KOPT-K1 (cell line): Measurements from ENCODE around the gene CERKL.

ENCODE experiments used
- H3K27ac ChIP-seq: fragments of 200-600 bp; sonication (generic); 2 replicates; pipeline ENCODE4 v1.5.1; 2016; ENCODE audit warnings: antibody characterized with exemption, mild to moderate bottlenecking, low read depth, low read length; ENCODE audit not compliant: poor library complexity, severe bottlenecking
- H3K36me3 ChIP-seq: fragments of 200-600 bp; sonication (generic); 2 replicates; pipeline ENCODE4 v1.5.1; 2017; ENCODE audit warnings: antibody characterized with exemption, mild to moderate bottlenecking, low read length, moderate library complexity; ENCODE audit not compliant: insufficient read depth
- H3K9me3 ChIP-seq: fragments of 200-600 bp; sonication (generic); 2 replicates; pipeline ENCODE4 v1.5.1; 2017; ENCODE audit warnings: antibody characterized with exemption, low read length, mild to moderate bottlenecking; ENCODE audit not compliant: insufficient read depth, poor library complexity, severe bottlenecking

The CERKL gene

DNA sequence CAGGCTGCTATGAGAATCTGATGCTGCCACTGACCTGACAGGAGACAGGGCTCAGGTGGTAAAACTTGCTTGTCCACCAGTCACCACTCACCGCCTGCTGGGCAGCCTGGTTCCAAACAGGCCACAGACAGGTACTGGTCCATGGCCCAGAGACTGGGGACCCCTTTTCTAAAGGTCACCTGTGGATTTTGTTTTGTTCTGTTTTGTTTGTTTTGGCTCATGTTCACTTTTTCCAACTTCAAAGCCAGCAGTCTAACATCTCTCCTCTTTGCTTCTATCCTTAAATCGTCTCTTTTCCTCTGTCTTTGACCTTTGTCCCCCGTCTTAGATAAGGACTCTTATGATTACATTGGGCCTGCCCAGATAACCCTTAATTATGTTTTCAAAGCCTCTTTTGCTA, 3.3 kb upstream of the CERKL start:
- H3K36me3 ChIP-seq, result no peaks in the 10 kb centered on the region
- H3K9me3 ChIP-seq, result peaks cover 3% of the 10 kb centered on the region
- no peak overlapping the region for H3K27ac ChIP-seq

DNA sequence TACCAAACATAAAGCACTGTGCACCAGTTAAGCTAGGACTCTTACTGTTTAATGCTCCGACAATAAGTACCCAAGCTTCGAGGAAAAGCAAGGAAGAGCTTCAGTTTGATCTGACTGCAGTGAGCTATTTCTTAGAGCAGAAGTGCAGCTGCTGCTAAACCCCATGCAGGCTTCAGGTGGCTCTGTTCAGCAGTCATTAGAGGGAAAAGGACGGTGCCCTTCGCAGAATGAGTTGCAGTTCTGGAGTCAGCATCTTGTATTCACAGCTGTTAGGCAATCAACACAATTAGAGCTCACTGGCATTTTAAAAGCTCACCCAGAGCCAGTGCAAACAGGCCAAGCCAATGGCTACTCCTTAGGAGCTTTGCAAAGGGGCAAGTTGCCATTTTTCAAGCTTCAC, 1.5 kb upstream of the CERKL start:
- Histone ChIP-seq H3K27ac (no peak overlapping the region), H3K36me3 (no peaks in the 10 kb centered on the region), H3K9me3 (no peaks in the 10 kb centered on the region)

DNA sequence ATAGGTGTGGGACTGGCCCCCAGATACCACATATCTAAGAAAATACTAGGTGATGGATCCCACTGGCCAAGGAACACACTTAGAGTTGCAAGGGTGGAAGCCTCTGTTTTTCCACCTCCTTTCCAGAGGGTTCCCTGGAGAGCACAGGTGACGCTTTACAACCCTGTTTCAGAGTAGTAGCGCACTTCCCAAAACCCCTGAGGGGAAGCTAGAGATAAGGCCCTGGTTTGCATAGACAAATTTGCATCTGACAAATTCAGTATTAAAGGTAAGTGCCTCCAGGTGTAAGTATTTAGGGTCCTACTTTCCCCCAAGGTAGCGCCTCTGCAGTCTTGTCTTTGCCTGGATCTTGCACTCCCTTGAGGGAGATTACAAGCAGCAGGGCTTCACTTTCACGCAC, 474 bp upstream of the CERKL start:
- H3K9me3 ChIP-seq, result no peaks in the 10 kb centered on the region
- no peaks in the 10 kb centered on the region for H3K36me3 ChIP-seq
- no peak overlapping the region for H3K27ac ChIP-seq

DNA sequence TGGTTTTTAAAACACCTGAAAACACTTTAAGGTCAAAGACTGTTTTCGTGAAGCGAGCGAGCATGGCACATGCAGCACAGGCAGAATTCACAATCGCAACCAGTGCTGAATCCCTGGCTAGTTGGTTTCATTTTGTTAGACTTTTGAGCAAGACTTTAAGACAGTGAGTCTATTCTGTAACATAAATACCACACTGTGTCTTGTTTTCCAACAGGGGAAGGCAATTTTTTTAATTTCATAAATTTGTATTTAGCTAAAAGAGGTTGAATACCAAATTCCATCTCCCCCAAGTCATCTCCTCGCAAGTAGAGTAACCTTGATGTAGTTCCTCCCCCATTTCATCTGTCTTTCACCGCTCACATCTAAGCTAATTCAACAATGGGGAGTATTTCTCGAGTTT, 1.4 kb downstream of the CERKL start:
- Histone ChIP-seq H3K27ac (no peak overlapping the region), H3K9me3 (no peaks in the 10 kb centered on the region), H3K36me3 (no peaks in the 10 kb centered on the region)

DNA sequence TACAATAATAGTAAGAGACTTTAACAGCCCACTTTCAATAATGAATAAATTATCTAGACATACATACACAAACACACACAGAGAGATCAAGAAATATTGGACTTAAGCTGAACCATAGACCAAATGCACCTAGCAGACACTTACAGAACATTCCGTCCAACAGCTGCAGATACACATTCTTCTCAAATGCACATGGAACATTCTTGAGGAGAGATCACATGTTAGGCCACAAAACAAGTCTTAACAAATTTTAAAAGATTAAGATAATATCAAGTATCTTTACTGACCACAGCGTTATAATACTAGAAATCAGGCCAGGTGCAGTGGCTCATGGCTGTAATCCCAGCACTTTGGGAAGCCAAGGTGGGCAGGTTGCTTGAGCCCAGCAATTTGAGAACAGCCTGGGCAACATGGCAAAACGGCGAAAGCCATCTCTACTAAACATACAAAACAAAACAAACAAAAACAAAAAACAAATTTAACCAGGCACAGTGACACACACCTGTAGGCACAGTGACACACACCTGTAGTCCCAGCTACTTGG, 7.4 kb downstream of the CERKL start:
- Histone ChIP-seq H3K36me3 (no peaks in the 10 kb centered on the region), H3K27ac (no peak overlapping the region), H3K9me3 (no peaks in the 10 kb centered on the region)

DNA sequence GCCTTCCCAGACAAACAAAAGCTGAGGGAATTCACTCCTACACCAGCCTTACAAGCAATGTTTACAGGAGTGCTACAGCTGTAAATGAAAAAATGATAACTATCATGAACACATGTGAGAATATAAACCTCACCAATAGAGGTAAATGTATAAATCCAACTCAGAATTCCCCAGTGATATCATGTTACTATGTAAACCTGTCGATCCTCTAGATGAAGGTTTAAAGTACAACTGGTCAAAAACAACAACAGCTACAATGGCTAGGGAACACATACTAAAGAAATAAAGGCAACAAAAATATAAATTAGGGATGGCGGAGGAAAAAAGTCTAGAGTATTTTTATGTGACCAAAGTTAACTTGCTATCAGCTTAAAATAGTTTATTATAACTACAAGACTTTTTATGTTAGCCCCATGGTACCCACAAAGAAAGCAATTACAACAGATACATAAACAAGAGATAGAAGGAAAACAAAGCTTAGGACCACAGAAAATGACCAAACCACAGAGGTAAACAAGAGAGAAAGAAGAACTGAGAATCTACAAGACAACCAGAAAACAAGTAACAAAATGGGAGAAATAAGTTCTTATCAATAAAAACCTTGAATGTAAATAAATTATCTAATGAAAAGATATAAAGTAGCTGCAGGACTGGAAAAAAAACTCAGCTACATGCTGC, 8.3 kb downstream of the CERKL start:
- Histone ChIP-seq H3K36me3 (no peaks in the 10 kb centered on the region), H3K27ac (no peak overlapping the region), H3K9me3 (no peaks in the 10 kb centered on the region)

DNA sequence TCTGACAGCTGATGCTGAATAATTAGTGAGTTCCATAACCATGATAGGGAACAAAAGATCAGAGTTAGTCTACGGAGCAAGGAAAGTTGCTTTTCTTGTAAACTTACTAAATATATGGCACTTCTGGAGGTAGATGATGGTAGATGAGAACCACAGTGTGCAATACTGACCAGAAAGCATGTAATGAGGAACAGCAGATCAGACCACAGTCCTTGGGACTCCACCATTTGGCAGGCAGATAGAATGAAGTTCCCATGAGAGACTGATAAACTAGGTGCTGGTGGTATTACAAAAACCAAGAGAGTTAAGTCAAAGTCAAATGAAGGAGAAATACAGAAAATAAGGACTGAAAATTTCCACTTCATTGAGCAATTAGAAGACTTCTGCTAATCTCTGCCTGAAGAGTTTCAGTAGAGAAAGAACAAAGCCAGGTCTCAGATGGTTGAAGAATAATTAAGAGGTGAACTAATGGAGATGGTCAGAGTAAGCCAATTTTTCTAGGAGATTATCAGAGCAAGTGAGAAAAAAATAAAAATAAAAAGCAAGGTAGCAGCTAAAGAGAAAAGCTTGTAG, 10.4 kb downstream of the CERKL start:
- H3K9me3 ChIP-seq, result no peaks in the 10 kb centered on the region
- no peak overlapping the region for H3K27ac ChIP-seq
- H3K36me3 ChIP-seq, result no peaks in the 10 kb centered on the region

DNA sequence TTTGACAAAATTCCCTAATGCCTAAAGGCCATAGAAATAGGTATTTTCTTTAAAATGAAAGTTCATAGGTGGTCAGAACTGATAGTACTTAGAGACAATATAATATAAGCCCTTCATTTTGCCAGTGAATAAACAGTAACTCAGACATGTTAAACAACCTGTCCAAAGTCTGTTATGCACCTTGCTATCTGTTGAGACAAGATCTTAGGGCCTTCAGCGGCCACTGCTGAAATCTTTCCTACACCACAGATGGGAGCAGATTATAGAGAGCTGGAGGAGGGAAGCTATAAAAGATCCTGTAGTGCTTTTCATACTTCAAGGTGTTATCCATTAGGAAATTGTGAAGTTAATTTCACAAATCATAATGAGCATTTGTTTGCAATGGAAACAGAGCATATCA, 13.8 kb downstream of the CERKL start:
- no peaks in the 10 kb centered on the region for H3K36me3 ChIP-seq
- H3K27ac ChIP-seq, result no peak overlapping the region
- H3K9me3 ChIP-seq, result no peaks in the 10 kb centered on the region

DNA sequence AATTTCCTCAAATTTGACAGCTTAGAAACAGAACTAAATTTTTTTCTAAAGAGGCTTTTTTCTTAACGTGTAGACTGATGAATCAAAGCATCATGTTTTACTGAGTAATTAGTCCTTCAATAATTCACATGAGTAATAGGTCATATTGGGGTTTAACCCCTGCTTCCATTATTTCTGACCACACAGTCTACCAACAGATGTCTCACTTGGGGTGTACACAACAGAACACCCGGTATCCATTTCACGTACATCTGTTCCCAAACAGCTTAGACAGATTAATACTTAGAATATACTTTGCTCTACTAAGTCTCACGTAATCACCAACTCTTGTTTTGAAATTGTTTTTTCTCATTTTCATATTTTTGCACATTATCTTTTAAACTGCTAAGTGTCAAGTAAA, 14.8 kb downstream of the CERKL start:
- H3K36me3 ChIP-seq, result no peaks in the 10 kb centered on the region
- no peak overlapping the region for H3K27ac ChIP-seq
- no peaks in the 10 kb centered on the region for H3K9me3 ChIP-seq

DNA sequence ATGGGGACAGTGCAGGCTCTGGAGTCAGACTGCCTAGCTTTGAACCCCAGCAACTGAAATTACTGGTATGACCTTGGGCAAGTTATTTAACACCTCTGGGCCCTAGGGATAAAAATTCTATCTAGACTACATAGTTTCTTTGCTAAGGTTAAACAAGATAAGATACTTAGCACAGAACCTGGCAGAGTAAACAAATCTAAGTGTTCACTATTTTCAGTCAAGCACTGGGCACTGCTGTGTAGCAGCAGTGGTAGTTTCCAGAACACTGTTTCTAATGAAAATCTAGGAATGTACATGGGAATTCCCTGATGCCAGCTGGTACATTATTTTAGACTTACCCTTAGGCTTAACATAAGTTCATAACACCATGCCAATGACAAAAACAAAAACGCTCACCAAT, 17.2 kb downstream of the CERKL start:
- no peak overlapping the region for H3K27ac ChIP-seq
- no peaks in the 10 kb centered on the region for H3K36me3 ChIP-seq
- no peaks in the 10 kb centered on the region for H3K9me3 ChIP-seq

DNA sequence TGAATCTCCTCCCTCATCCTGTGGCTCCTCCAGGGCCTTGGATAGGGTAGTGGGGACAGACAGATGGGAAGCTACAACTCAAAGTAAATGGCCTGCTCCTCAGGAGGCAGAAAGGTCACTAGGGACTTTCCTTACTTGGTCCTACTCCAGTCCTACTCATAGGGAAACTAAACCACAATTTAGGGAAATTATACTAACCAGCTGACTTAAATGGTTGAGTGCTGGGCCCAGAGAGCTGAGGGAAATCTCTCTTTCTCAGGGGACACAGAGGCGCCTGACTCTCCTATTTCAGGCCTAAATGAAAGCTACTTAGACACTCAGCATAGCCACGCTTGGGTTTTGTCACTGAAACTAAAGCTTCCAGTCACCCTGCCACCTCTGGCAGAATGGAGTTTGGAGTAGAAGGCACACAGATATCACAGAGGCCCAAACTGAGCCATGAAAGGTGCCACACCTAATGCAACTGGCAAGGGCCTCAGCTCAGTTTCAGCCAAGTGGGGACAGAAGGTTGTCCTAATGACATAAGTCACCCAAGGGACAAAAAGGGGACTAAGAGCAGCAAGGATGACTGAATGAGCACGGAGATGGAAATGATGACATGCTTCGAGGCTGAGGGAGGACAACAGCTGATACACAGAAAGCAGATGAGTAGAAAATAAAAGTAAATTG, 24.0 kb downstream of the CERKL start:
- Histone ChIP-seq H3K9me3 (no peaks in the 10 kb centered on the region), H3K36me3 (no peaks in the 10 kb centered on the region), H3K27ac (no peak overlapping the region)

DNA sequence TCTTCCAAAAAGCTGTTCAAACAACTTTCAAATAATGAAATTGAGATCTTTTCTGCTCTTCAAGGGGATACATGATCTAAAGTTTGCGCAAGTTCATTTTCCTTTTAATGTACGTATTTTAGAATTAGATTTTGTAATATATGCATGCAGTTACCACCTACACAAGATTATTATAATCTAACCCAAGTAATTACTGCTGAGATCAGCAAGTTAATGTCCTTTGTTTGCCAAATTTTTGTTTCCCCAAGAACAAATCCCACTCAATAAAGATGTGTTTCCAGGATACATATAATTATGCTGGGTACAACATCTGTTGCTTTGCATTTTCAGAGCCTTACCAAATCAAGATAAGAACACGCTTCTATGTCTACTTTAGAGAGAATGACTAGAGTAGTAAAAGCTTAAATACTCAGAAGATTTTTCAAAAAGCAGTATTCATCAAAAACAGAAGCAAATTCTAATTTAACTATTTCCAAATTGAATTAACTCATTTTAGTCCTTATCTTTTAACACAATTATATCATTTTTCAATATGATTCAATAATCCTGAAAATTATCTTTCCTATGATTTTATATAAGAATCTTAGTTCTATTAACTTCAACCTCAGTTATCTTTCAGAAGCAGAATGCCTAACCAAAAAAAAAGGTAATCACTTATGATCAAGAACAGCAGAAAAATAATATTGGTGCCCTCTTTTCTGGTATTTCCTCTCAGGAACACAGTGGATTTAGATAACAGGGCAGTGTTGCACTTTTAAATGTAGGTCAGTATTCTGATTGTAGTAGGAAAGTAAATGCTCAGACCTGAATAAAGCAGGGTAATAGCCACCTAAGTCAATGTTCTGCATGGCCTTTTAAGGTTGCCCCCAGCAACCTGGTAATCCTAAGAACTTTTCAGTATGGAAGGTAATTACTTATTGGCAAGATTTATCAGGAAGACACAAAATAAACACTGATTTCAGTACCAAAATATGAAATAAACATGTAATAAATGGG, 28.0 kb downstream of the CERKL start:
- H3K27ac ChIP-seq, result no peak overlapping the region
- H3K36me3 ChIP-seq, result no peaks in the 10 kb centered on the region
- no peaks in the 10 kb centered on the region for H3K9me3 ChIP-seq

DNA sequence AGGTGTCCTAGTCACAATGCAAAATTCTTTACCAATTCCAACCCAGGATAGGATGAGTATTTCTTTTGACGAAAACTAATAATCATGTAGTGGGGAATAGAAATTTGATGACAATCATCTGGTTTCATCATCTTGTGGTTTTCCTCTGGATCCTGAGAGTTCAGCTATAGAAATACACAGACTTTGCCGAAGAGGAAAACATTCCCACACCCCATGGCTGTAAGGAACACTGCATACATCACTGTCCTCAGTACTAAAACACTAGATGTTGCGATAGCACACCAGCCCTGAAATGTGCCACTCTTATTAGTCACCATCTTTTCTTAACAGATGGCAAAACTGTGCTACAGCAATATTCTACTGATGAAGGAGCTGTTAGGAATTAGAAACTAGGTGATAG, 29.4 kb downstream of the CERKL start:
- Histone ChIP-seq H3K27ac (no peak overlapping the region), H3K36me3 (no peaks in the 10 kb centered on the region), H3K9me3 (no peaks in the 10 kb centered on the region)

DNA sequence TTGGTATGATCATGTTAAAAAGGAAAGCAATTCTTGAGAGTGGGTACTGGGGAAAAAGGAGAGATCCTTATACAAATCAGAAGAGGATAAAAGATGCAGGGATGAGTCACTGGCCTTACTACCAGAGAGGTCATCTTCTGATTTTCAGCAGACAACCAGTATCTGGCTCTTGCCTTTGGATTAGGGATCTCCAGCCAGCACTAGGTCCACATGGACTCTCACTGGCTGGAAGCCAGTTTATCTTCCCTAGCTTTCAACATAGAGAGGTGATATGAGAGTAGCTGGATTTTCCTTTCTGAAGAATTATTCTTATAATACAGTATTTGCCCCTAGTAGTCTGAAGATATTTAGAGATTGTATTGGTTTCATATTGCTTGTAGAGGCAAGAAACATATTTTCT, 30.2 kb downstream of the CERKL start:
- no peaks in the 10 kb centered on the region for H3K9me3 ChIP-seq
- H3K27ac ChIP-seq, result no peak overlapping the region
- H3K36me3 ChIP-seq, result no peaks in the 10 kb centered on the region

DNA sequence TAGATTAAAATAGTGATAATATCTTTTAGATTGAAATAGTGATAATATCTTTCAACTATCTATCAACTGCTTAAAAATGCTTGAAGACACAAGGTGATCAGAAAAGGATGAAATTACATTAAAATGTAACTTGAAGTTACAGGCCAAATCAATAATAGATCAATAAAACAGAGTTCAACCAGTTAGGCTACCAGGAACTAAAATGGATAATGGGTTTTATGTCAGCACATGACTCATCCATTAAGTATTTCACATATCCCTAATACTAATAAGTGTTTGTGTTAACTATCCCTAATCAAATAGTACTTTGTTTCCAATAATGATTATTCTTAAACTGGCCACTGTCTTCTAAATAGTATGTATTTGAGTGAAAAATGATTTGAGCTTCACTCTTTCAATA, 33.7 kb downstream of the CERKL start:
- no peaks in the 10 kb centered on the region for H3K36me3 ChIP-seq
- H3K27ac ChIP-seq, result no peak overlapping the region
- no peaks in the 10 kb centered on the region for H3K9me3 ChIP-seq
